SIG-M5 treated with dmso at 0.1 percent for 504 hours (cell line): ENCODE measurements around the gene RAB5B.
A peak's percentile ranks its signal among the peaks of the same experiment; 100 is the strongest.
"Not testable (repeated sequence)": the region's sequence is repeated elsewhere in the genome, so short reads cannot be mapped to it uniquely, and the experiment has no call there.

Experiments
- DNase-seq: peaks from one replicate; lab custom pipeline; 2025; ENCODE audit not compliant: unreplicated experiment; lab: John Stamatoyannopoulos, UW

The RAB5B gene

GRCh38 chr12:55940065-55940732, 33.7 kb upstream of the RAB5B start:
- peak; percentile 85 for DNase-seq

- no peak for DNase-seq
Observed at GRCh38 chr12:55942055-55942454, 31.8 kb upstream of the RAB5B start.

- DNase-seq, result no peak
Observed at GRCh38 chr12:55942577-55943136, 31.2 kb upstream of the RAB5B start.

DNA sequence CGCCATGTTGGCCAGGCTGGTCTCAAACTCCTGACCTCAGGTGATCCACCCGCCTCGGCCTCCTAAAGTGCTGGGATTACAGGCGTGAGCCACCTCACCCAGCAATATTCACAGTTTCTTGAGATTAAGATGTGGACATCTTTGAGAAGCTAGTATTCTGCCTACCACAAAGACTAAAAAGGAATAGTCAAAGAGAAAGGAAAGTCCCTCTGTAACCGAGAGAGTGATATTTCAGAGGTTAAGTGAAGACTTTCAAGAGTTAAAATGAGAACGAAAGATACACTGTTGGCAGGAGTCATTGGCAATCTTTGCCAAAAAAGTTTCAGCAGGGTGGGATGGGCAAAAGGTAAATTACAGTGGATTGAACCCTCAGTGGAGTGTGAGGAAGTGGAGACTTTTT, 27.3 kb upstream of the RAB5B start:
- no peak for DNase-seq

- no peak for DNase-seq
Observed at GRCh38 chr12:55955344-55955743, 18.5 kb upstream of the RAB5B start.

GRCh38 chr12:55955800-55956508, 17.9 kb upstream of the RAB5B start:
- DNase-seq, result peak; percentile 72

- DNase-seq, result peak; percentile 14
Observed at GRCh38 chr12:55957106-55957859, 16.6 kb upstream of the RAB5B start.

GRCh38 chr12:55963760-55964159, 10.1 kb upstream of the RAB5B start:
- no peak for DNase-seq

DNA sequence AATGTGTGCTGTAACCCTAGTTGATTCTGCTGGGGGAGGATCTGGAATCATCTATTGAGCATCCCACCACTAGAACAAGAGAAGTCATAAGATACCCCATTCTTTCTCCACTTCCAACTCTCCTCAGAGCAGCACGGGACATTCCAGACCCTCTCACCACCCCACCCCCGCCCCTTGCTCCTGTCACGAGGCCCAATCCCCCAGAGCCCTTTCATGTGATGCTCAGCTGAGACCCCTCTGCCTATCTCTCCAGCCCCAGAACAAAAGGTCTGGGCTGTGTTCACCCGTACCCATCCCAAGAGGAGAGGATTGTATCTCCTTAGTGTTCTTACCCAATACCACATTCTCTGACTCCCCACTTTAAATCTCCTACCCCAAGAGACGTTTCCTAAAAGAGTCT, 8.6 kb upstream of the RAB5B start:
- DNase-seq, result no peak

DNA sequence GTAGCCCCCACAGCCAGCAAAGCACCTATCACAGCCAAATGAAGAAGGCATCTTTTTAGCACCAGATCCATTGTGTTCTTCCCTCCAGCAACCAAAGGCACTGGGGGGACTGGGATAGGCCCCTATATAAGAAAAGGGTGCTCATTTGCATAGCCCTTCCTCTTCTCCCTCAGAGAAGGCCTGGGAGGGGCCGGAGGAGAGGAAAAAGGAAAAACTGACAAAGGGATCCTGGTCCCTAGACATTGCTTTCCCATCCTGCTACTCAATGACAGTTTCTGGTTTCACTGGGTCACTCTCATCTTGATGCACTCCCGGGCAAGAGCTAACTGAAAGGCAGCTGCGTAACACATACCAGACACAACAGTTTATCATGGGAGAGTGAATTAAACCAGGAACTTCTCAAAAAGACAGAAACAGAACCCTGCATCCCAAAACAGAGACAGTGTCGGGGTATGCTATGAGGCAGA, 7.9 kb upstream of the RAB5B start, which contains the start of gene PMEL:
Gene PMEL (minus strand): TSS at position 102 of the 467 bp plus-strand sequence. CDS start 31 bp downstream, at position 71.
- DNase-seq, result no peak

GRCh38 chr12:55966408-55967281, 7.2 kb upstream of the RAB5B start, which contains the start of gene CDK2:
Gene CDK2, plus strand, starts transcription at chr12:55966830. Its CDS starts 179 bp downstream, at chr12:55967009.
- peak; percentile 90 for DNase-seq

- no peak for DNase-seq
Observed at GRCh38 chr12:55969356-55969755, 4.5 kb upstream of the RAB5B start.

DNA sequence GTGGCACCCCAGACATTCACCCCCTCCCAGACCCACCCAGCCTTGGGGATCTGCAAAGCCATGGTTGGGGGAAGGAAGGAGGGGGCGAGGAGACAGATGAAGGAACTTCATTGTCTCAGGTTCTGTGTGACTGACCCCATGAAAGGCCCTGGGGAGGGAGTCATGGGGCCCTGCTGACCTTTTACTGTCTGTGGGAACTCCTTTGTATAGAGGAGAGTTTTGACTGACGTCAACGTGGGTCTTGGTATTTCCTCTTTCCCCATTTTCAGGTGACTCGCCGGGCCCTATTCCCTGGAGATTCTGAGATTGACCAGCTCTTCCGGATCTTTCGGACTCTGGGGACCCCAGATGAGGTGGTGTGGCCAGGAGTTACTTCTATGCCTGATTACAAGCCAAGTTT, 3.1 kb upstream of the RAB5B start:
- no peak for DNase-seq

- no peak for DNase-seq
Observed at GRCh38 chr12:55972042-55972441, 1.8 kb upstream of the RAB5B start.

DNA sequence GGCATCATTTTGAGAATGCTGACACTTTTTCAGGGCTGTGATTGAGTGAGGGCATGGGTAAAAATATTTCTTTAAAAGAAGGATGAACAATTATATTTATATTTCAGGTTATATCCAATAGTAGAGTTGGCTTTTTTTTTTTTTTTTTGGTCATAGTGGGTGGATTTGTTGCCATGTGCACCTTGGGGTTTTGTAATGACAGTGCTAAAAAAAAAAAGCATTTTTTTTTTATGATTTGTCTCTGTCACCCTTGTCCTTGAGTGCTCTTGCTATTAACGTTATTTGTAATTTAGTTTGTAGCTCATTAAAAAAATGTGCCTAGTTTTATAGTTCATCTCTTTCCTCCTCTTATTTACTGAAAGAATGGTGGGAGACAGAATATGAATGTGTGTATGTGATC, 1.4 kb upstream of the RAB5B start:
- DNase-seq, result no peak

DNA sequence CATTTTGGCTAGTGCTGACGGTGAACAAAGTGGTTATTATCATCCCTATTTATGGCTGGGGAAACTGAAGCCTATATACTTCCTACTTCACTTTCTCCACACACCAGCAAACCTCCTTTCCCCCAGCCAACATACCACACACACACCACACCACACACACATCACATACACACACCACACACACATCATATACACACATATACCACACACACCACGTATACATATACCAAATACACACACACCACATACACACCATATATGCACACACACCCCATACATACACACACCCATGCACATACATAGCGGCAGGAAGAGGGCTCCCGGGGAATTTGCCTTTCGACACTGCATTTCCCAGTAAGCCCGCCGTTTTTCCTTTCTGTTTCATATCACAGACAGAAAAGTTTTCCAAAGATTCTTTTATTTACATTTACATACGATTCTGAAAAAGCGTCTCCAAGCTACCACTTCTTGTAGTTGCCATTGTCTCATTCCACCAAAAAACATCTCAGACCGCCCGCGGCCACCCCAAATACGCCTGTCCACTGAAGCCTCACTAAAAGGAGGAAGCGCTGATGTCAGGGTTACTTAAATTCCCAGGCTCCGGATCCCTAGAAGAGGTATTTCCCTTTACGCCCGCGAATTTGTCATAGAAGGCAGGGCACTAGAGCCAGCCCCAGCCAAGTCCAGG, 823 bp upstream of the RAB5B start:
- peak; percentile 44 for DNase-seq

DNA sequence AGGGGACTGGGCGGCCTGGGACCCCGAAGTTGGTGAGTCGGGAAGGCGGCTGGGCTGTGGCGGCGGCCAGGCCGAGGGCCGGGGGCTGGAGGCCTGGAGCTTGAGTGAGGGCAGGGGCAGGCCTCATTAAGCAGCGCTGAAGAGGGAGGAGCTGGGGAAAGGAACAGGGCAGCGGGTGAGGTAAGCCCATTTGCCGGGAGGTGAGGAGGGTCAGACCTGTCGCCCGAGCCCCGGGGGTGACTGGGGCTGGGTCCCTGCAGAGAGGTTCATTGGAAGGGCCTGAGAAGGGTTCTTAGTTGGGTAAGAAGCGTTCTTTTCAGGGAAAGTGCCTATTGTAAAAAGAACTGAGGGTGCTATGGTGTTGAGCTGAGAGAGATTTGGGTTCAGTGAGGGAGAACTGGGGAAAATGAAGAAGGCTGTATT, 441 bp downstream of the RAB5B start:
- peak; percentile 37 for DNase-seq

GRCh38 chr12:55978393-55978792, 4.5 kb downstream of the RAB5B start:
- no peak for DNase-seq

- DNase-seq, result no peak
Observed at GRCh38 chr12:55979069-55979468, 5.2 kb downstream of the RAB5B start.

DNA sequence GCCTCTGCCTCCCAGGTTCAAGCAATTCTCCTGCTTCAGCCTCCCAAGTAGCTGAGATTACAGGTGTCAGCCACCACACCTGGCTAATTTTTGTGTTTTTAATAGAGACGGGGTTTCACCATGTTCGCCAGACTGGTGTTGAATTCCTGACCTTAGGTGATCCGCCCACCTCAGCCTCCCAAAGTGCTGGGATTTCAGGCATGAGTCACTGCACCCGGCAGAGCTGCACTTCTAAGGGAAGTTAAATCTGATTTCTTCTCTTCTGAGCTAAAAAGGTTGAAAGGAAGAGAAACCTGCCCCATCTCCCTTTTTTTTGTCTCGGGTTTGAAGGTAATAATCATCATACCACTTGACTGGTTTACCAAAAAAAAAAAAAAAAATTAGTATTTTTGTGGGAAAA, 8.0 kb downstream of the RAB5B start:
- DNase-seq, result not testable (repeated sequence)
